ENCODE data around the gene PATJ.

PATJ gene

DNA sequence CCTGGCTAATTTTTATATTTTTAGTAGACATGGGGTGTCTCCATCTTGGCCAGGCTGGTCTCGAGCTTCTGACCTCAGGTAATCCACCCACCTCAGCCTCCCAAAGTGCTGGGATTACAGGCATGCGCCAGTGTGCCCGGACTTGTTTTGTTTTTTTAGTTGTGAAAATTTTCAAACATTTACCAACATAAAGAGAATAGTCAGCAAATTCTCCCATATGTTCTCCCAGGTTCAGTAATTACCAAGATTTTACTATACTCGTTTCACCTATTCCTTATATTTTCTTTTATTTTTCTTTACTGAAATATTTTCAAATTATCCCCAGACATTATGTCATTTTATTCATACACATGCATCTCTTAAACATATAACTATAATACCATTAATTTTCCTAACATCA, 234.3 kb downstream of the PATJ start:
- no peak for DNase-seq (ENCODE audit: low spot score)
- TF ChIP-seq, protein P1, sequence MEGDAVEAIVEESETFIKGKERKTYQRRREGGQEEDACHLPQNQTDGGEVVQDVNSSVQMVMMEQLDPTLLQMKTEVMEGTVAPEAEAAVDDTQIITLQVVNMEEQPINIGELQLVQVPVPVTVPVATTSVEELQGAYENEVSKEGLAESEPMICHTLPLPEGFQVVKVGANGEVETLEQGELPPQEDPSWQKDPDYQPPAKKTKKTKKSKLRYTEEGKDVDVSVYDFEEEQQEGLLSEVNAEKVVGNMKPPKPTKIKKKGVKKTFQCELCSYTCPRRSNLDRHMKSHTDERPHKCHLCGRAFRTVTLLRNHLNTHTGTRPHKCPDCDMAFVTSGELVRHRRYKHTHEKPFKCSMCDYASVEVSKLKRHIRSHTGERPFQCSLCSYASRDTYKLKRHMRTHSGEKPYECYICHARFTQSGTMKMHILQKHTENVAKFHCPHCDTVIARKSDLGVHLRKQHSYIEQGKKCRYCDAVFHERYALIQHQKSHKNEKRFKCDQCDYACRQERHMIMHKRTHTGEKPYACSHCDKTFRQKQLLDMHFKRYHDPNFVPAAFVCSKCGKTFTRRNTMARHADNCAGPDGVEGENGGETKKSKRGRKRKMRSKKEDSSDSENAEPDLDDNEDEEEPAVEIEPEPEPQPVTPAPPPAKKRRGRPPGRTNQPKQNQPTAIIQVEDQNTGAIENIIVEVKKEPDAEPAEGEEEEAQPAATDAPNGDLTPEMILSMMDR (IDR thresholded peaks at IDR 0.05; ENCODE audit: extremely low read depth, insufficient read depth, missing control alignments) = no peak
- in situ Hi-C loops (cut with MboI; ENCODE audit: low pct_unique_long_range_greater_than_20kb, low sequenced_read_pairs, unreplicated experiment) = no loop called here

DNA sequence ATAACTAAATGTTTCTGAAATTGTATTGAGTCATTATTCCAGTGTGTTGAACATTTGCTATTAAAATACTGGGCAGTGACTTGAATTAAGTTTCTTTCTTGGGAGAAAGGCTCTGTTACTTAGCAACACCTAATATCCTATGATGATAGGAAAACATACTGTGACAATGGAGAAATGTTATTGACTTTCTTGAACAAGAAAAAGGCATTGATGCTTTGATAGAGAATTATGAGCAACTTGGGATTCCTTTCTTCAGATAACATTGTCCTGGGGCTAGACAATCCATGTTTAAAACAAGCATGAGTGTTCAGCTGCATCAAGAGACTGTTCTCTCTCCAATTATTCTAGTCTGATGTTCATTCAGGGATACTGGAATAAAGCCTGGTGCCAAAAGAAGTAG, 236.5 kb downstream of the PATJ start:
- TF ChIP-seq, protein P1 (IDR thresholded peaks at IDR 0.05; ENCODE audit: extremely low read depth, insufficient read depth, missing control alignments) = no peak
- no peak for DNase-seq (ENCODE audit: low spot score)
- in situ Hi-C loops (cut with MboI; ENCODE audit: low pct_unique_long_range_greater_than_20kb, low sequenced_read_pairs, unreplicated experiment) = no loop called here

DNA sequence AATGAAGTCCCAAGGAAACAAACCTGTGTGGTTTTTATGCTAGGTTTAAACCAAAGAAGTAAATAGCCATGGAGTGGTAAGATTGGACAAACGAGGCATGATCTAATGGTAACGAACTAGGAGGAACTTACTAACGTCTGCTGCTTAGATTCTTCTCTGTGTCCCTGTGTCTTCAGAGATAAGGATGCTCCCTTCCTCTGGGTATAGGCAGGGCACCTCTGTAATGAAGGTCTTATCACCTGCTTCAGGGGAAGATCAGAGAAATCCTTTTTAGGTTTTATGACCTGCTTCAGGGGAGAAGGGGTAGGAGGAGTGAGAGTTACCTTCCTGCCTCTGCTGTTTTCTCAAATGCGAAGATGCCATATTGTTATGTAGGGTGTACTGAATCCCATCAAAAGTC, 237.4 kb downstream of the PATJ start:
- in situ Hi-C loops (cut with MboI; ENCODE audit: low pct_unique_long_range_greater_than_20kb, low sequenced_read_pairs, unreplicated experiment) = no loop called here
- TF ChIP-seq, protein P1 (IDR thresholded peaks at IDR 0.05; ENCODE audit: extremely low read depth, insufficient read depth, missing control alignments) = no peak
- no peak for DNase-seq (ENCODE audit: low spot score)

DNA sequence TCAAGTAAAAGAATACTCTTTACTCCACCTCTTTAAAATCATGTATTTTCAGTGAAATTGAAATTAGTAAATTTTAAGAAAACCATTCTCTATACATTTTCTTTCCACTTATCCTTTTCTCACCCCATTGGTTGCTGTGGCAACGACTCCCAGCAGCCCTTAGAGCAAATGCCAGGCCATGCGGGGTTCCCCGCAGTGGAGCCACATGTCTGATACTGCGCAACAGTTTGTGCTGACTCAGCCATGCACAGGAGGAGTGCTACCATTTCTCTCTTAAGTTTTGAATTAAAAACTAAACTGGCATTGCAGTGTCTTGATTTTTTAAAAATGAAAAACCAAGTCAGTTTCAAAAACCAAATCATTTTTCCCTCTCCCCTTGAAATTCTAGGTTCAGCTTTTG, 238.3 kb downstream of the PATJ start:
- in situ Hi-C loops (cut with MboI; ENCODE audit: low pct_unique_long_range_greater_than_20kb, low sequenced_read_pairs, unreplicated experiment) = no loop called here
- TF ChIP-seq, protein P1 (IDR thresholded peaks at IDR 0.05; ENCODE audit: extremely low read depth, insufficient read depth, missing control alignments) = no peak
- DNase-seq (ENCODE audit: low spot score) = no peak

DNA sequence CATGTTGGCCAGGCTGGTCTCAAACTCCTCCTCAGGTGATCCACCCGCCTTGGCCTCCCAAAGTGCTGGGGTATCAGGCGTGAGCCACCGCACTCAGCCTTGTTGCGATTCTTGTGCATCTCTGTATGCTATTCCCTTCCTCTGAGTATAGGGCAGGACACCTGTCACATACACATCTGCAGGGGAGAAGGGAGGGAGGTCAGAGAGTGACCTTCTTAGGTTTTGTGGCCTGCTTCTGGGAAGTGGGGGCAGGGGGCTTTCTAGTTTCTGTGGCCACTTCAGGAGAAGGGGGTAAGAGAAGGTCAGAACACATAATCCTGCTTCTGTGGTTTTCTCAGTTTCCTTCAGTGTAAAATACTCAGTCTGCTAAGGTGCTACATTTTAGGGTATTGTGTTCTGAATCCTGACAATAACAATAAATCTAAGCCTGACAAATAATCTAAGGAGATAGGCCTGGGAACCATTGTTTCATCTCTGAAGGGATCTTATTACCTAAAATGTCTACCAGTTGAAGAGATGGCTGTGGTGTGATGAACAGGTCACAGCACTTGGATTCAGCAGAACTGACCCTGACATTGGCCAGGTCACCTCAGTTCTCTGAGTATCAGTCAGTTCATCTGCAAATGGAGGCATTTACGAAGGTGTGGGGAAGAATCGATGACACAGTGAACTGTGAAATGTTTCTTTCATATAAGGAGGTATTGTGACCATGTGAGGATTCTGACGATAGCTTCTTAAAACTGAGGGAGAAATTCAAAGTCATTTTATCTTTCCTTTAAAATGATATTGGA, 239.8 kb downstream of the PATJ start:
- no peak for DNase-seq (ENCODE audit: low spot score)
- in situ Hi-C loops (cut with MboI; ENCODE audit: low pct_unique_long_range_greater_than_20kb, low sequenced_read_pairs, unreplicated experiment) = no loop called here
- TF ChIP-seq, protein P1 (IDR thresholded peaks at IDR 0.05; ENCODE audit: extremely low read depth, insufficient read depth, missing control alignments) = no peak

DNA sequence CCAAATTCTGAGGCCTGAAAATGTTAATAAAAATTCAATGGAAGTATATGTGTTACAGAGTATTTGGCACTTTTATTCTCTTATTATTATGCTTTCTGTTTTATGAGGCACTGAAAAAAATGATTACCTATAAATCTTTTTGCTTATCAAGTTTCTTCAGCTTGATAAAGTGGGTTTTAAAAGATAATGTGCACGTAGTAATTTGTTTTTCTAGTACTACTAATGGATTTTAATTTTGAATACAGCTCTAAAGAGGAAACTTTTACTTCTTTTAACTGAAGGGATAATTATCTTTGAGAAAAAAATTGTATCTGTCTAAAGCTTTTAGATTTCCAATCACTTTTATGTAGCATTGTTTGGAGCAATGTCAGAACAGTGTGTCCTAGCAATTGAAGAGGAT, 241.0 kb downstream of the PATJ start:
- DNase-seq (ENCODE audit: low spot score) = no peak
- TF ChIP-seq, protein P1 (IDR thresholded peaks at IDR 0.05; ENCODE audit: extremely low read depth, insufficient read depth, missing control alignments) = no peak
- in situ Hi-C loops (cut with MboI; ENCODE audit: low pct_unique_long_range_greater_than_20kb, low sequenced_read_pairs, unreplicated experiment) = no loop called here
